Measurements from ENCODE around the gene FMN1.

The FMN1 gene

DNA sequence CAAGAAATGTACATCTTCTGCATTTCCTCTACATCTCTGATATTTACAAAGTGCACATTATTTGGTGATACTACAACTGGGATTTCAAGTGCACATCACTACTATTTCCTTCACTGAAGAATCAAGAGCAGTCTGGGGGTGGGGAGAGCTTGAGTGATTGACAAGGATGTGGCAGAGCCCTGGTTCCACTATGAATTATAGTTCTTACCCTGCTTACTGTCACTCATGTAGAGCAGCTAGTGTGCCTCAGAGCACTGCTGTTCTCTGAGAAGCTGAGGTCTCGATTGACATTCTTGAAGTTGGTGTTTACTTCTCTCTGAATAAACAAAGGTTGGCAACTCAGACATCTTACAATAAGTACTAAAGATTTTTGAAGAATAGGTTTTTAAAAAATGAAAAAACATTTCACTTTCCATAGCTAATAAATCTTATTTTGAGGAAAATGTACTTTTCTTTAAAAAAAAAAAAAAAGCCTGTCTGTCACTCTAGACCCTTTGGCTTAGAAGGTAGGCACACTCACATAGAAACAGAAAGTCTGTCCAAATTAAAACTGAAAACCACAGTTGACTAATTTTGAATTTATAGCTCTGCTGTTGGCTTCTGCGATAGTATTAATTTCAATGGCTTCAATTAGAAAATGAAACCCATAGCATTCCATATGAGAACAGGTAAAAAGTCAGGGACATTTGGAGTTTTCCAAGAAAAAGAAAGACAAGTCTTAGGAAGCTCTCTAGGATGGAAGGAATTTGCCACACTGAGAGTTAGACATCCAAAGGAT is 471.2 kb downstream of the FMN1 start:
- no peak for DNase-seq (ENCODE audit: low read depth)

GRCh38 chr15:32722136-32722535 is 472.4 kb downstream of the FMN1 start:
- no peak for DNase-seq (ENCODE audit: low read depth)

DNA sequence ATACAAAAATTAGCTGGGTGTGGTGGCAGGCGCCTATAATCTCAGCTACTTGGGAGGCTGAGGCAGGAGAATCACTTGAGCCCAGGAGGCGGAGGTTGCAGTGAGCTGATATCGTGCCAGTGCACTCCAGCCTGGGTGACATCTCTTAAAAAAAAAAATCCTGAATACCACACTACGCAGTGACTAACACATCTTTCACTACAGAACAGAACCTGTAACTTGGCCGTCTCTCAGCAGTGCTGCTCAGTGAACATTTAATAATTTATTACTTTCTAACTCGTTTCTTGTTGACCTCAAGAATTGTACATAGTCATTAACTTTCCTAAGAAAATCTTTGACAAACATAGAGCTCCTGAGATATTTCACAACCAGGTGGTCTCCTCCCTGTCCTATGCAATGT is 472.9 kb downstream of the FMN1 start:
- DNase-seq (ENCODE audit: low read depth), result no peak

DNA sequence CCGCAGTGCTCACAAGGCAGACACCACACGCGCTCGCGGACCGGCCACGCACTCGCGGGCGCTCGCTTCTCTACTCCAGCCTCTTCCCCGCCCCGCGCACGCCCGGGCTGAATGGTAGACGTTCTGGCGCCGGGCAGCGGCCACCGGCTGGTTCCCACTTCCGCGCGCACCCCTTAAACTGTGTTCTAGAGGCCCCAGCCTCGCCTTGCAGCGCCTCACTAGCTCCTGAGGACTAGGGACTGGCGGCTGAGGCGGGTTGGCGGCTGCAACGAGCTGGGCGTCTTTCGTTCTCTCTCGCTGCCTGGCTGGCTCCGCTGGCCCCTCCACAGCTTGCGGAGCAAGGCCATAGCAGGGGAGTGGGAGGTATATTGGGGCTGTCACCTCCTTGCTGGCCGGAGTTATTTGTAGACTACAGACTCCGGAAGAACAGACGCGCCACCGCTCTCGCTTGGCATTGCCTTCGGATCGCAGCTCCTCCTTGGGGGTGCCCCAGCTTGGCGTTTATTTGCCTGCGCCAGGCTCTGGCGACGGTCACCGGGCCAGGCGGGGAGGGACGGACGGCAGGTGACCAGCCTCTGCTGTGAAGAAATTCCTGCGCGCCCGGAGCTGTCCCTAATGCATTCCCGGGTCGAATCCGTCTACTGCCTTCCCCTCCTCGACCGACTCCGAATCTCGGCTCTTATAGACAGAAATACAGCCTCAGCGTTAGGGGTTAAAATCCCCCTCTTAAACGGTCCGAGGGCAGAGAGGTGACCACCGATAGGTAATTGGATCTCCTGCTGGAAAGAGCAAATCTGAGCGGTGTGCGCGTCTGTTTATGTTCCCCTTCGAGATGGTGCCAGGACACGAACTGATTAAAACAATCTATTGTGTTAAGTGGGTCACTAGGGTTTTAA is 475.4 kb downstream of the FMN1 start:
- DNase-seq (ENCODE audit: low read depth), result no peak

GRCh38 chr15:32718227-32718820 is 476.2 kb downstream of the FMN1 start:
- no peak for DNase-seq (ENCODE audit: low read depth)

- no peak for DNase-seq (ENCODE audit: low read depth)
These were observed 476.9 kb downstream of the FMN1 start, which contains the start of gene GREM1 for GRCh38 chr15:32717426-32718226. TSS of gene GREM1 (plus strand) at chr15:32718004. CDS start at chr15:32730691, 12,687 bp downstream.

GRCh38 chr15:32716915-32717425 is 477.5 kb downstream of the FMN1 start:
- no peak for DNase-seq (ENCODE audit: low read depth)

DNA sequence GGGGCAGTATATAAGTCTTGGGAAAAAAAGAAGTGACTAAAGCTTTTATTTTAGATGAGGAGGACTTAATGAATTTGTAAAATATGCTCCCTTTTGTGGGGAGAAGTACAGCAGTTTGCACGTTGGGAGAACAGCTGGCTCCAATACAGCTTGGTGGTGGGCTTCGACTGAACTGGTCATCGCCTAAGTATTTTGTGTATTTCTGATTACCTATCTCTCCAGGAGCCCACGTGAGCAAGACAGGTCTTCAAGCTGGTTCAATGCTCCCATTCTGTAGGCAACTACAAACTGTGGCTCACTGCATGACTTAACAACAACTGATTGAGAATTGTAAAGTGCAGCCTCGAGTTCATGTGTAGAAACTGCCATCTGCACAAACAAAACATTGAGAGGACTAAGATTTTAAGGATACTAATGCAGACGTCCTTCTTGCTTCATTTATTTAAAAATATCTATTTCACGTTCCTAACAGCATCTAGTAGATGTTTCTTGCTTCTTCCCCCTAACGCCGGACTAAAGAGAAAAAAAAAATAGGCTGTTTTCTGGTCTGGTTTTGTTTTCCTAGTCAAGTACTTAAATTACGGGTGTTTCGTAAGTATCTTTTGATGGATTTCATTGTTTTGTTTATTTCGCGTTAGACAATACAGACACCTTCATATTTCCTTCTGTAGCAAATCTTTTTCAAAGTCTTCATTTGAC is 478.1 kb downstream of the FMN1 start:
- DNase-seq (ENCODE audit: low read depth), result no peak
